ENCODE data around the gene VLDLR. TPM values are rescaled to one million over a fixed set of nuclear protein-coding genes. Genes with fewer than 3 reads are reported as not detected.

VLDLR gene
- total and polyA plus RNA-seq, 2 experiments from 2014 or later = 12.2 to 20.4 TPM

GRCh38 chr9:2595973-2596372, 25.6 kb upstream of the VLDLR start:
- no peak for DNase-seq (ENCODE audit: low spot score)
- H3K79me2 ChIP-seq = no peaks in the 10 kb centered on the region
- no peaks in the 10 kb centered on the region for H3K9me3 ChIP-seq (ENCODE audit: low read depth)
- WGBS (ENCODE audit: low lambda C conversion rate, missing lambda C conversion rate) = 49% methylated on average over 2 of the region's 2 CpGs
- no peaks in the 10 kb centered on the region for H3K36me3 ChIP-seq (replicated peaks; ENCODE audit: insufficient read depth, low read depth)
- no peak overlapping the region for H3K27ac ChIP-seq
- no peaks in the 10 kb centered on the region for H3K9me2 ChIP-seq (replicated peaks; ENCODE audit: insufficient read depth)
- no peaks in the 10 kb centered on the region for H3K4me1 ChIP-seq (ENCODE audit: insufficient read depth)
- no peak overlapping the region for H2AFZ ChIP-seq
- no peak for TF ChIP-seq EZH2 (IDR thresholded peaks at IDR 0.05; ENCODE audit: borderline replicate concordance)
- no peak for TF ChIP-seq CTCF (IDR thresholded peaks at IDR 0.05; ENCODE audit: poor library complexity)
- TF ChIP-seq EZH2phosphoT487 (IDR thresholded peaks at IDR 0.05; ENCODE audit: low read depth, severe bottlenecking, unreplicated experiment) = no peak
- H3K4me3 ChIP-seq = no peak overlapping the region
- H4K20me1 ChIP-seq (ENCODE audit: insufficient read depth, poor library complexity, severe bottlenecking) = no peaks in the 10 kb centered on the region
- H3K27me3 ChIP-seq = no peaks in the 10 kb centered on the region
- no peak overlapping the region for H3K4me2 ChIP-seq

DNA sequence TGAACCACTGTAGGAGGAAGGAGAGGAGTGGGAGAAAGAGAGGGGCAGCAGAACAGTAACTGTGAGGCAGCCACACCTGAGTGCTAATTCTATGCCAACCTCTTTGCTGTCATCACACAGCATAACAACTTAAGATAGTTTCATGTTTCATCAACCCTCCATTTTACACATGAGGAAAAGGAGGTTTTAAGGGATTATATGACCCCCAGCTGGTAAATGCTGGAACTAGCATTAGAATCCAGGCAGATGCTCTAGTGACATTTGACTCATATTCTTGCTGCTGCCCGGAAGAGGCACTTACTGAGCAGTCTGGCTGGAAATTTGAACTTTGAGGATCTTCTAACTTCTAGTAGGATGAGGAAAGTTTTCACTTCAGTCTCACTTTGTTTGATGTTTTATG, 24.1 kb upstream of the VLDLR start:
- WGBS (ENCODE audit: low lambda C conversion rate, missing lambda C conversion rate) = 62% methylated on average over 1 of the region's 1 CpG
- Histone ChIP-seq H3K9me2 (replicated peaks; ENCODE audit: insufficient read depth) (no peaks in the 10 kb centered on the region), H3K4me1 (ENCODE audit: insufficient read depth) (no peaks in the 10 kb centered on the region), H2AFZ (no peak overlapping the region), H3K4me3 (no peak overlapping the region), H3K9me3 (ENCODE audit: low read depth) (no peaks in the 10 kb centered on the region), H3K27ac (no peak overlapping the region), H3K4me2 (no peak overlapping the region), H3K27me3 (no peaks in the 10 kb centered on the region), H3K79me2 (no peaks in the 10 kb centered on the region), H3K36me3 (replicated peaks; ENCODE audit: insufficient read depth, low read depth) (no peaks in the 10 kb centered on the region), H4K20me1 (ENCODE audit: insufficient read depth, poor library complexity, severe bottlenecking) (no peaks in the 10 kb centered on the region)
- DNase-seq (ENCODE audit: low spot score) = no peak
- TF ChIP-seq EZH2phosphoT487 (IDR thresholded peaks at IDR 0.05; ENCODE audit: low read depth, severe bottlenecking, unreplicated experiment) (no peak), CTCF (IDR thresholded peaks at IDR 0.05; ENCODE audit: poor library complexity) (peak; percentile 5)

GRCh38 chr9:2599896-2600295, 21.7 kb upstream of the VLDLR start:
- H3K79me2 ChIP-seq = no peaks in the 10 kb centered on the region
- no peaks in the 10 kb centered on the region for H3K27me3 ChIP-seq
- TF ChIP-seq EZH2 (IDR thresholded peaks at IDR 0.05; ENCODE audit: borderline replicate concordance) (no peak), CTCF (IDR thresholded peaks at IDR 0.05; ENCODE audit: poor library complexity) (no peak), EZH2phosphoT487 (IDR thresholded peaks at IDR 0.05; ENCODE audit: low read depth, severe bottlenecking, unreplicated experiment) (no peak)
- H3K4me3 ChIP-seq = no peak overlapping the region
- peaks cover 4% of the 10 kb centered on the region for H3K4me1 ChIP-seq (ENCODE audit: insufficient read depth)
- no peak overlapping the region for H2AFZ ChIP-seq
- DNase-seq (ENCODE audit: low spot score) = no peak
- no peaks in the 10 kb centered on the region for H4K20me1 ChIP-seq (ENCODE audit: insufficient read depth, poor library complexity, severe bottlenecking)
- no peaks in the 10 kb centered on the region for H3K9me3 ChIP-seq (ENCODE audit: low read depth)
- 68% methylated on average over 2 of the region's 2 CpGs for WGBS (ENCODE audit: low lambda C conversion rate, missing lambda C conversion rate)
- no peak overlapping the region for H3K4me2 ChIP-seq
- H3K27ac ChIP-seq = no peak overlapping the region
- no peaks in the 10 kb centered on the region for H3K36me3 ChIP-seq (replicated peaks; ENCODE audit: insufficient read depth, low read depth)
- H3K9me2 ChIP-seq (replicated peaks; ENCODE audit: insufficient read depth) = no peaks in the 10 kb centered on the region

GRCh38 chr9:2600307-2600706, 21.3 kb upstream of the VLDLR start:
- no peak overlapping the region for H3K27ac ChIP-seq
- H4K20me1 ChIP-seq (ENCODE audit: insufficient read depth, poor library complexity, severe bottlenecking) = no peaks in the 10 kb centered on the region
- H2AFZ ChIP-seq = no peak overlapping the region
- no peak overlapping the region for H3K4me3 ChIP-seq
- 93% methylated on average over 2 of the region's 2 CpGs for WGBS (ENCODE audit: low lambda C conversion rate, missing lambda C conversion rate)
- no peaks in the 10 kb centered on the region for H3K79me2 ChIP-seq
- TF ChIP-seq CTCF (IDR thresholded peaks at IDR 0.05; ENCODE audit: poor library complexity) (peak; percentile 6), EZH2phosphoT487 (IDR thresholded peaks at IDR 0.05; ENCODE audit: low read depth, severe bottlenecking, unreplicated experiment) (no peak)
- no peak for DNase-seq (ENCODE audit: low spot score)
- H3K27me3 ChIP-seq = no peaks in the 10 kb centered on the region
- peaks cover 4% of the 10 kb centered on the region for H3K4me1 ChIP-seq (ENCODE audit: insufficient read depth)
- no peaks in the 10 kb centered on the region for H3K9me3 ChIP-seq (ENCODE audit: low read depth)
- no peaks in the 10 kb centered on the region for H3K36me3 ChIP-seq (replicated peaks; ENCODE audit: insufficient read depth, low read depth)
- H3K4me2 ChIP-seq = no peak overlapping the region
- no peaks in the 10 kb centered on the region for H3K9me2 ChIP-seq (replicated peaks; ENCODE audit: insufficient read depth)

Measured in hepatocyte (in vitro differentiated cells).